ENCODE results near the gene KRTAP19-2. TPM values are rescaled to one million over a fixed set of nuclear protein-coding genes. Genes with fewer than 3 reads are reported as not detected.

KRTAP19-2 gene
- total and polyA plus RNA-seq, 2 of the 13 experiments (the other 11 are each of a cell fraction or from before 2014, with no cell fraction given) = not detected

GRCh38 chr21:30448514-30448913 is 38.7 kb downstream of the KRTAP19-2 start:
- intact Hi-C loops (cut with micrococcal nuclease; ENCODE audit: unreplicated experiment) = no loop called here
- H3K27me3 ChIP-seq (ENCODE audit: control insufficient read depth in 1 of 2, insufficient read depth in 2 of 2, low read length in 2 of 2) = no peaks in the 10 kb centered on the region
- CTCF ChIA-PET (ENCODE audit: low intra/inter-chr PET ratio, low total read pairs) = no interaction called here
- WGBS (ENCODE audit: low lambda C conversion rate) = 4% methylated on average over 3 of the region's 3 CpGs
- peaks cover 84% of the 10 kb centered on the region for H3K9me3 ChIP-seq (ENCODE audit: low read length)
- in situ Hi-C loops (cut with HindIII; ENCODE audit: extremely low pct_ligation_motif_present, low pct_unique_long_range_greater_than_20kb) = no loop called here
- no peak overlapping the region for H3K4me3 ChIP-seq (replicated peaks in 1 of 3; ENCODE audit: insufficient read depth in 1 of 3, low read depth in 2 of 3, low read length in 3 of 3)
- TF ChIP-seq MAFK (conservative IDR thresholded peaks at IDR 0.05 in 1 of 2, IDR thresholded peaks at IDR 0.05 in 1 of 2; ENCODE audit: low read length in 2 of 2) = peak in 1 of 2 experiments; percentile 70; a peak in 2 of 4 replicates
- TF ChIP-seq ZHX1 (CRISPR knock-in tag; IDR thresholded peaks at IDR 0.05; ENCODE audit: low read depth) = no peak
- peak; percentile 67 for TF ChIP-seq MAFF (IDR thresholded peaks at IDR 0.05; ENCODE audit: low read depth, low read length)
- H3K4me1 ChIP-seq (ENCODE audit: insufficient read depth, low read length) = no peaks in the 10 kb centered on the region
- FAIRE-seq (no peak), ATAC-seq (no peak), DNase-seq (ENCODE audit: low spot score) (no peak)
- no TSS peak for BruUV-seq (replicated peaks)
- H2AFZ ChIP-seq (ENCODE audit: low read length) = no peak overlapping the region
- H3K27ac ChIP-seq (ENCODE audit: extremely low read length, insufficient read depth, low read length) = no peak overlapping the region
- H3K9ac ChIP-seq (ENCODE audit: insufficient read depth, low read depth, low read length) = no peak overlapping the region
- no peak overlapping the region for H3K4me2 ChIP-seq (ENCODE audit: low read depth, low read length)
- no peaks in the 10 kb centered on the region for H3K36me3 ChIP-seq (replicated peaks in 1 of 2; ENCODE audit: control insufficient read depth in 1 of 2, insufficient read depth in 2 of 2, low read length in 2 of 2)
- no peaks in the 10 kb centered on the region for H4K20me1 ChIP-seq (ENCODE audit: insufficient read depth, low read length)
- H3K79me2 ChIP-seq (ENCODE audit: insufficient read depth, low read length) = no peaks in the 10 kb centered on the region
- POLR2A ChIA-PET = no interaction called here

- 0% methylated on average over 4 of the region's 4 CpGs for WGBS (ENCODE audit: low lambda C conversion rate)
- intact Hi-C loops (cut with micrococcal nuclease; ENCODE audit: unreplicated experiment) = no loop called here
- POLR2A ChIA-PET = no interaction called here
- no peak overlapping the region for H3K9ac ChIP-seq (ENCODE audit: insufficient read depth, low read depth, low read length)
- BruUV-seq (replicated peaks) = no TSS peak
- peaks cover 83% of the 10 kb centered on the region for H3K9me3 ChIP-seq (ENCODE audit: low read length)
- no peaks in the 10 kb centered on the region for H3K27me3 ChIP-seq (ENCODE audit: control insufficient read depth in 1 of 2, insufficient read depth in 2 of 2, low read length in 2 of 2)
- no peaks in the 10 kb centered on the region for H3K4me1 ChIP-seq (ENCODE audit: insufficient read depth, low read length)
- CTCF ChIA-PET (ENCODE audit: low intra/inter-chr PET ratio, low total read pairs) = no interaction called here
- H3K4me3 ChIP-seq (replicated peaks in 1 of 3; ENCODE audit: insufficient read depth in 1 of 3, low read depth in 2 of 3, low read length in 3 of 3) = no peak overlapping the region
- no peak overlapping the region for H3K27ac ChIP-seq (ENCODE audit: extremely low read length, insufficient read depth, low read length)
- H4K20me1 ChIP-seq (ENCODE audit: insufficient read depth, low read length) = no peaks in the 10 kb centered on the region
- DNase-seq (ENCODE audit: low spot score) (no peak), ATAC-seq (no peak), FAIRE-seq (no peak)
- no peak overlapping the region for H2AFZ ChIP-seq (ENCODE audit: low read length)
- no peak overlapping the region for H3K4me2 ChIP-seq (ENCODE audit: low read depth, low read length)
- H3K79me2 ChIP-seq (ENCODE audit: insufficient read depth, low read length) = no peaks in the 10 kb centered on the region
- H3K36me3 ChIP-seq (replicated peaks in 1 of 2; ENCODE audit: control insufficient read depth in 1 of 2, insufficient read depth in 2 of 2, low read length in 2 of 2) = no peaks in the 10 kb centered on the region
- in situ Hi-C loops (cut with HindIII; ENCODE audit: extremely low pct_ligation_motif_present, low pct_unique_long_range_greater_than_20kb) = no loop called here
- no peak for TF ChIP-seq MNT (IDR thresholded peaks at IDR 0.05)
- TF ChIP-seq REST (IDR thresholded peaks at IDR 0.05; ENCODE audit: borderline replicate concordance in 1 of 2, low read depth in 1 of 2, low read length in 2 of 2) = no peak
- TF ChIP-seq ZNF724P (CRISPR knock-in tag; IDR thresholded peaks at IDR 0.05; ENCODE audit: borderline replicate concordance) = no peak
- no peak for TF ChIP-seq ZNF788 (CRISPR knock-in tag; IDR thresholded peaks at IDR 0.05; ENCODE audit: borderline replicate concordance)
- no peak for TF ChIP-seq ADNP (CRISPR knock-in tag; IDR thresholded peaks at IDR 0.05)
- no peak for TF ChIP-seq TFDP2 (CRISPR knock-in tag; IDR thresholded peaks at IDR 0.05)
These were observed 40.2 kb downstream of the KRTAP19-2 start for GRCh38 chr21:30447056-30447455.

All from HepG2 (cell line).